Upper lobe of left lung (tissue), 6 donors: Measurements from ENCODE around the gene TMEM132E. TPM values are rescaled to one million over a fixed set of nuclear protein-coding genes. Genes with fewer than 3 reads are reported as not detected.

Experiments used
- ATAC-seq, 2 donors: fragments of 200-7000 bp; cut with Tn5 transposase; one replicate each; pipeline ENCODE4 v1.9.1; 2022; ENCODE audit warnings: mild to moderate bottlenecking in 2 of 2, moderate library complexity in 2 of 2; ENCODE audit not compliant: low FRiP score in 2 of 2
- DNase-seq, 2 donors: peaks; one replicate each; pipeline ENCODE4 v3.0.0-alpha.2; 2019 to 2020
- H3K27ac ChIP-seq, 4 donors: fragments of 200-600 bp; sonication (generic); one replicate each; pipeline ENCODE4 v1.5.1; 2016 to 2019
- H3K27me3 ChIP-seq, 4 donors: fragments of 200-600 bp; sonication (generic); one replicate each; pipeline ENCODE4 v1.5.1; 2017 to 2019
- H3K36me3 ChIP-seq, 4 donors: fragments of 200-600 bp; sonication (generic); one replicate each; pipeline ENCODE4 v1.5.1; 2016 to 2019
- H3K4me1 ChIP-seq, 4 donors: fragments of 200-600 bp; sonication (generic); one replicate each; pipeline ENCODE4 v1.5.1; 2018 to 2019
- H3K4me3 ChIP-seq, 4 donors: fragments of 200-600 bp; sonication (generic); one replicate each; pipeline ENCODE4 v1.5.1; 2017 to 2019; ENCODE audit warnings: mild to moderate bottlenecking in 2 of 4, moderate library complexity in 1 of 4
- H3K9me3 ChIP-seq, 4 donors: fragments of 200-600 bp; sonication (generic); one replicate each; pipeline ENCODE4 v1.5.1; 2018 to 2019
- EP300 ChIP-seq, 4 donors: sonication (generic); formaldehyde crosslinking; IDR thresholded peaks; one replicate each; pipeline ENCODE4 v1.5.1; 2017; ENCODE audit warnings: antibody characterized with exemption in 4 of 4, control low read depth in 2 of 4
- POLR2A ChIP-seq, 4 donors: fragments of 450-650 bp; IDR thresholded peaks; one replicate each; pipeline ENCODE4 v1.5.1; 2016 to 2017; ENCODE audit warnings: antibody characterized with exemption in 4 of 4, mild to moderate bottlenecking in 2 of 4
- POLR2AphosphoS5 ChIP-seq, 2 donors: sonication (generic); formaldehyde crosslinking; IDR thresholded peaks; one replicate each; pipeline ENCODE4 v1.5.1; 2017; ENCODE audit warnings: antibody characterized with exemption in 2 of 2
- WGBS, 2 donors: methylation state at CpG; one replicate each; pipeline ENCODE4 v1.1.5; 2017 to 2018; 5-methylcytosine and 5-hydroxymethylcytosine counted together
- total RNA-seq, 6 donors: library from RNA; depleted of rRNA in 4 of 6; stranded (reverse); fragments of >200 nt in 4 of 6; gene quantifications; one replicate each; pipeline versions ENCODE4 v1.1.0 to v1.2.1, GENCODE V29; 2016 to 2021
- TF ChIP-seq, protein P1 (sequence below), 6 experiments: fragments of 450-650 bp in 4 of 6; fragments of 200-600 bp in 2 of 6; sonication (generic) in 2 of 6; IDR thresholded peaks; one replicate each; pipeline ENCODE4 v1.5.1; 2016 to 2019; ENCODE audit warnings: antibody characterized with exemption in 6 of 6
- donor health status: DM: no; HTN: no; CAD: no; lungs with moderate emphysema.
- donor health status: DM: no; HTN: yes; CAD: no; lungs with severe emphysema.

TMEM132E gene
- total RNA-seq, 6 donors from 2014 or later = 0.06 to 0.17 TPM; not detected in 4

DNA sequence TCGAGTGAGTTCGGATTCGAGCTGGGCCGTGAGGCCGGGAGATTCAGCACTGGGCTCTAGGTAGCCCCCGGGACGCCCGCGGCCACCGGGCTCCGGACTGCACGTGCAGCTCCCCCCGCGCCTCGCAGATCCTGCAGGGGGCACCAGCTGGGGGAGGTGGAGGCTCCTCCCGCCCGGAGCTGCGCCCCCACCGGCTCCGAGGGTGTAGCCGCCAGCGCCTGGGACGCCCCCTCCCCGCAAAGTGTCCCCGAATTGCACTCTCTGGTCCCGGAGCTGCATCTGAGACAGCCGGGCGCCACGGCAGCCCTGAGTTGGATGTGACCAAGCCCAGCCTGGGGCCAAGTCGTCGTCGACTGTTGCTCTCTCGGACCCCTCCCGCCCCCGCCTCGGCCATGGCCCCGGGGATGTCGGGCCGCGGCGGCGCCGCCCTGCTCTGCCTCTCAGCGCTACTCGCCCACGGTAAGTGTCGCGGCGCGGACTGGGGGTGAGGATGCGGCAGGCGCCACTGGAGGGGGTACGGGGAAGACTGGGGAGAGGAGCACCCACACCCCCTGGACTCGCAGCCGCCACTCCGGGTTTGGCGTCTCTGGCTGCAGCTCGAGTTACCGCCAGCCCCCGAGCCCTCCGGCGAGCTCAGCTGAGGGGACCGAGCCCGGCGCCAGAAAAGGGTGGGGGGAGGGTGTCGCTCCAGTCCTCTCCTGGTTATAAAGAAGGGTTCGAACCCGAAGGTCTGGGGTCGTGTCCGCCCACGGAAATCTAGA, 1.5 kb downstream of the TMEM132E start:
- H3K36me3 ChIP-seq = no peaks in the 10 kb centered on the region
- peak in 1 of 2 donors; percentile 83 for DNase-seq
- no peak overlapping the region for H3K27ac ChIP-seq
- TF ChIP-seq EP300 (IDR thresholded peaks at IDR 0.05) = no peak
- no peak for TF ChIP-seq POLR2A (IDR thresholded peaks at IDR 0.05)
- no peak for TF ChIP-seq POLR2AphosphoS5 (IDR thresholded peaks at IDR 0.05)
- TF ChIP-seq, protein P1, sequence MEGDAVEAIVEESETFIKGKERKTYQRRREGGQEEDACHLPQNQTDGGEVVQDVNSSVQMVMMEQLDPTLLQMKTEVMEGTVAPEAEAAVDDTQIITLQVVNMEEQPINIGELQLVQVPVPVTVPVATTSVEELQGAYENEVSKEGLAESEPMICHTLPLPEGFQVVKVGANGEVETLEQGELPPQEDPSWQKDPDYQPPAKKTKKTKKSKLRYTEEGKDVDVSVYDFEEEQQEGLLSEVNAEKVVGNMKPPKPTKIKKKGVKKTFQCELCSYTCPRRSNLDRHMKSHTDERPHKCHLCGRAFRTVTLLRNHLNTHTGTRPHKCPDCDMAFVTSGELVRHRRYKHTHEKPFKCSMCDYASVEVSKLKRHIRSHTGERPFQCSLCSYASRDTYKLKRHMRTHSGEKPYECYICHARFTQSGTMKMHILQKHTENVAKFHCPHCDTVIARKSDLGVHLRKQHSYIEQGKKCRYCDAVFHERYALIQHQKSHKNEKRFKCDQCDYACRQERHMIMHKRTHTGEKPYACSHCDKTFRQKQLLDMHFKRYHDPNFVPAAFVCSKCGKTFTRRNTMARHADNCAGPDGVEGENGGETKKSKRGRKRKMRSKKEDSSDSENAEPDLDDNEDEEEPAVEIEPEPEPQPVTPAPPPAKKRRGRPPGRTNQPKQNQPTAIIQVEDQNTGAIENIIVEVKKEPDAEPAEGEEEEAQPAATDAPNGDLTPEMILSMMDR (IDR thresholded peaks at IDR 0.05) = no peak
- no peaks in the 10 kb centered on the region for H3K9me3 ChIP-seq
- 3% methylated on average over 14 of the region's 71 CpGs; no CpG with 5 or more reads in 1 of the 2 donors for WGBS, 2 donors
- H3K4me1 ChIP-seq = peaks cover 33 to 42% (median 35%) of the 10 kb centered on the region in 4 donors
- peaks cover 0 to 67% (median 40%) of the 10 kb centered on the region in 4 donors for H3K27me3 ChIP-seq
- H3K4me3 ChIP-seq = peak overlapping the region in 3 of 4 donors; percentile 9 to 27 (median 20)
- ATAC-seq = no peak

DNA sequence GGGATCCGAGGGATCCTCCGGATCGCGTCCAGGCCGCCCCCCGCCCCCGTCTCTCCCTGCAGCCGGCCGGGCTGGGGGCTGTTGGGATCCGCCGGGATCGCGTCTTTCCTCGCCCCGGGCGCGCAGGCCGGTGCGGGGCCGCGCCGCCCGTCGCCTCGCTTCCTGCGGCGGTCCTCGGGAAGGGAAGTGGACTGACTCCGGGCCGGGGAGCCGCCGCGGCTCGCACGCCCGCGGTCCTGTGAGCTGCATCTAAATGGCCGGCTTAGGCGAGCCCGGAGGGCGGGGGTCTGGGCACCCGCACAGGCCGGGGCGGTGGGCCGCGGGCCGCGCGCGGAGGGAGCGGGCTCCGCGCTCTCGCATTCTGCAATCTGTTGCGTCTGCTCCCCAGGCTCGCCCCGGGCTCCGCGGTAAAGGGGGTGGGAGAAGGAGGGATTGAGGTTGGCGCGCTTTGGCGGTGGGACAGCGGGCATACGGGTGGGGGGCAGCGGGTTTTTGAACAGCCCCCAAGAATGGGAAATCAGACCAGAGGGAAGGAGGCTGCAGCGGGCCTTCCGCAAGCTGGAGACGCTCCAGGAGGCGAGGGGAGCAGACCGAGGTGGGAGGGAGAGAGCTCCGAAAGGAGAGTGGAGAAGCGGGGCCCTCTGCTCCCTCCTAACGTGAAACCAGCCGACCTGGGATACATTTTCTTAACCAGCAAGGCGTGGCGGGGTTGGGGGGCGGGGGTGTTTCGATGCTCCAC, 2.2 kb downstream of the TMEM132E start:
- DNase-seq (peak in 1 of 2 donors; percentile 86), ATAC-seq (no peak)
- WGBS, 2 donors = 1 to 3% methylated on average over 9 to 51 of the region's 78 CpGs
- Histone ChIP-seq H3K4me1 (peaks cover 33 to 42% (median 35%) of the 10 kb centered on the region in 4 donors), H3K27ac (no peak overlapping the region), H3K27me3 (peaks cover 0 to 67% (median 40%) of the 10 kb centered on the region in 4 donors), H3K4me3 (peak overlapping the region in 3 of 4 donors; percentile 9 to 27 (median 20)), H3K9me3 (no peaks in the 10 kb centered on the region), H3K36me3 (no peaks in the 10 kb centered on the region)
- no peak for TF ChIP-seq EP300 (IDR thresholded peaks at IDR 0.05)
- no peak for TF ChIP-seq POLR2A (IDR thresholded peaks at IDR 0.05)
- TF ChIP-seq, protein P1 (IDR thresholded peaks at IDR 0.05) = no peak
- TF ChIP-seq POLR2AphosphoS5 (IDR thresholded peaks at IDR 0.05) = no peak

DNA sequence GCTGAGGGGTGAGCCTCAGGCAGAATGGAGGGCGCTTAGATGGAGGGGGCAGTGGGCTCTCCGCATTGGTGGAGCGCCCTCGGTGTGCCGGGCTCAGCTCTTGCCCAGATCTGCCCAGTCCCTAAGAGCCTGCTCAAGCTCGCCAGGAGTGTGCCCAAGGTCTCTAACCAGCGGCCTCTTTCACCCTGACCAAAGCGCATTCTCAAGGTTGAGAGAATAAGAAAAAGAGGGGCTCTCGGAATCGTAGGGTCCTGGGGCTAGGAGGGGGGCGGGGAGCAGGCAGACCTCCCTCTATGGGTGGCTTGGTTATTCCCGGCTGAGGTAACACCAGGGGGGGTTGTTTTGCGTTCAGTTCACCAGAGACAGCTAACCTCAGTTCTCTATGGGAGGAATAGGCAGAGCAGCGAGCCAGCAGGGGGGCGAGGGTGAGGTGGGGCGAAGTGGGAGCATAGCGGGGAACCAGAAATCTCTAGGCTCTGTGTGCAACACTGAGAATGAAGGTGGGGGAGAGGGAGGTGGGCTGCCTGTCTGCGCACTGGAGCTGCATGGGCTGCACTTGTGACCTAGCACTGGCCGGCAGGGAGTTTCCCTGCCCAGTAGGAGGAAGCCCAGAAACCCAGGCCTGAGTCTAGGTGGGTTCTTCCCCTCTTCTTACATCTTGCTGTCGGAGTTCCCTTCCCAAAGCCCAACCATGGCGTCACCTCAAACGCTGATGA, 3.0 kb downstream of the TMEM132E start:
- Histone ChIP-seq H3K9me3 (no peaks in the 10 kb centered on the region), H3K4me1 (peaks cover 33 to 42% (median 35%) of the 10 kb centered on the region in 4 donors), H3K4me3 (no peak overlapping the region), H3K27ac (no peak overlapping the region), H3K27me3 (peaks cover 0 to 67% (median 40%) of the 10 kb centered on the region in 4 donors), H3K36me3 (no peaks in the 10 kb centered on the region)
- no peak for ATAC-seq
- 9 to 13% methylated on average over 17 to 22 of the region's 22 CpGs for WGBS, 2 donors
- peak in 1 of 2 donors; percentile 20 for DNase-seq
- TF ChIP-seq POLR2AphosphoS5 (IDR thresholded peaks at IDR 0.05) = no peak
- TF ChIP-seq EP300 (IDR thresholded peaks at IDR 0.05) = no peak
- no peak for TF ChIP-seq POLR2A (IDR thresholded peaks at IDR 0.05)
- TF ChIP-seq, protein P1 (IDR thresholded peaks at IDR 0.05) = no peak

DNA sequence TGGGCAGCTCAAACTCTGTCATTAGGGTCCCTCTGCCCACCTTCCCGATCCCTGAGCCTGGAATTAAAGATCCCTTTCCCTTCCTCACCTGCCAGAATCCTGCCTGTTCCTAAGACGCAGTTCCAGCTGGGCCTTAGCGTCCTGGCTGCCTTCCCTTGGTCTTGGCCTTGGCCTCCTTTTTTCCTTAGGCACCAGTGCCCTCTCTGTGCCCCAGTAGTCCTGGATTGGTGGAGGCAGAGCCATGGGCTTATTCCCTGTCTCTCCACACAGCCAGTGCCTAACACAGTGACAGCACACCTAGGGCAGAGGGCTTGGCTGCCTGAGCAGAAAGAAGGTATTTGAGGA, 3.5 kb downstream of the TMEM132E start:
- Histone ChIP-seq H3K4me1 (peaks cover 33 to 42% (median 35%) of the 10 kb centered on the region in 4 donors), H3K4me3 (no peak overlapping the region), H3K27me3 (peaks cover 0 to 66% (median 39%) of the 10 kb centered on the region in 4 donors), H3K27ac (no peak overlapping the region), H3K36me3 (no peaks in the 10 kb centered on the region), H3K9me3 (no peaks in the 10 kb centered on the region)
- 25 to 40% methylated on average over 3 of the region's 3 CpGs for WGBS, 2 donors
- TF ChIP-seq POLR2A (IDR thresholded peaks at IDR 0.05) = no peak
- TF ChIP-seq EP300 (IDR thresholded peaks at IDR 0.05) = no peak
- ATAC-seq = no peak
- DNase-seq = no peak
